ENCODE data around the gene SMR3B.
A peak's percentile ranks its signal among the peaks of the same experiment; 100 is the strongest.

SMR3B gene

GRCh38 chr4:70382691-70383181 is at the start of gene SMR3B:
Gene SMR3B, plus strand, starts transcription at chr4:70383131. Its CDS starts 1,380 bp downstream, at chr4:70384511.
- DNase-seq: no peak

DNA sequence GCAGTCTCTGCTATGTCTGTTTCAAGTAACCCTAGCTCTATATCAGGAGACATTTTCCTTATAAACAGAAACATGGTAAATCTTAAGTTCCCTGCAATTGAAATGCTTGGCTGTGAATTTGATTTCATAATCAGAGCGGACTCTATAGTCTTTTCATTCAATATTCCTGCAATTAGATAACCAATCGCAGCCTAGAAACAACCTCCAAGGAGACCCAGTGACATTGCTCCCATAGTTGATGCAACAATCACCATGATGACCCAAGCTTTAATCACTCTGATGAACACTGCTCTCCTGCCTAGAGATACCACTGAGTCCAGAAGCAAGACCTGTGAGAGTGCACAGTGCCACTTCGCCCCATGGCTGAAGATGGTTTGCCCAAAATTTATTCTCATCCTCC is 48.2 kb upstream of the SMR3B start, which contains the start of gene CABS1:
Gene CABS1 (plus strand): TSS at position 301 of the 400 bp plus-strand sequence. CDS start 59 bp downstream, at position 360.
- no peak for DNase-seq

DNA sequence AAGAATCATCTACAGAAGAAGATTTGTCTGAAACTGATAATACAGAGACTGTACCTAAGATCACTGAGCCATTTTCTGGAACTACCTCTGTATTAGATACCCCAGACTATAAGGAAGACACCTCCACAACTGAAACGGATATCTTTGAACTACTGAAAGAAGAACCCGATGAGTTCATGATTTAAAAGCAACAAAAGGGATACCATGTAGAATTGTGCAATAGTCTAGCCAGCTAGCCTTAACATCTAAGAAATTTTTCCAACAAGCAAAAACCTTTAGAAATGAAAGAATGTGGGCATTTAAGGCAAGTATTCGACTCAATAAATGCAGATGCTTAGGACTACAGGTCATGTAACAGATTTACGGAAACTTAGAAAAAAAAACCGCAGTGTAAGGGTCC is 46.9 kb upstream of the SMR3B start:
- DNase-seq: no peak

DNA sequence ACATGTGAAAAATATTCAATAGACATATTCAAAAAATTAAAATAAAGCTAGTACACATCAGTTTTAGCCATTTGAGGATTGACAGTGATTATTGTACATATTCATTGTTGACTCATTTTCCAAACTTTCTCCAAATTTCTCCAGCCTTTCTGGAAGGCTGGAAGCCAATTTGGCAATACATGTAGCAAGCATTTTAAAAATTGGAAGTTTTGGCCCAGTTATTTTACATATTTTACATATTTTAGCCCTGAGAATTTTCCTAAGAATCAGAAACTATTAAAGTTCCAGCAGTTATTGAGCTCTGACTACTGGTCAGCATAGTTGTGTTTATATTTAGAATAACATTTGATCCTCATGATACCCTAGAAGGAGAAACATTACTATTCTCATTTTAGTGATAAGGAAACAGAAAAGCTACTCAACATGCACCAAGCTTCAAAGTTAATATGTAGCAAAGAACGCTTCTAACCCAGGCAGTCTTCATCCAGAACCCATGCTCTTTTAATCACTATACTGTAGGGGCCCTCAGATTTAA is 45.0 kb upstream of the SMR3B start:
- DNase-seq: no peak

- no peak for DNase-seq
These were observed 26.7 kb upstream of the SMR3B start for GRCh38 chr4:70356185-70356584.

DNA sequence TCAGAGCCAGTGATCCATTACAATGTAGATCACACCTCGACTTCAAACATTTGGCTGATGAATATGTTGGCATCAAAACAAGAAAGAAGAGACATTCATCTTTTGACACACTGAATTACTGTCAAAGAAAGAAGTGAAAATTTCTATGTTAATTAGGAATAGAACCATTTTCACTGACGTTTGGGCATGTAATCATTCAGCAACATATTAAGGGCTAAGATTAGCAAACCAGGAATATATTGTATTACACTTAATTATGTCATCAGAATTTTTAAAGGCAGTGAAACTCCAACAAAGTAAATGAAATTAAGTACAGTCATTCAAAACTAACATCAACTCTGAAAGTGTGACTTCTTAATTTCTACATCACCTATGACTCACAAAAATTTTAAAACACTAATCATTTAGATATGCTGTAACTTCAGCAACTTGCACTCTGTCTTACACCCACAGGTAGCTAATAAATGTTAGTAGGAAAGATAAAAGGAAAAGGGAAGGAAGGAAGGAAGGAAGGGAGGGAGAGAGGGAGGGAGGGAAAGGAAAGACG is 23.7 kb upstream of the SMR3B start:
- DNase-seq: no peak

DNA sequence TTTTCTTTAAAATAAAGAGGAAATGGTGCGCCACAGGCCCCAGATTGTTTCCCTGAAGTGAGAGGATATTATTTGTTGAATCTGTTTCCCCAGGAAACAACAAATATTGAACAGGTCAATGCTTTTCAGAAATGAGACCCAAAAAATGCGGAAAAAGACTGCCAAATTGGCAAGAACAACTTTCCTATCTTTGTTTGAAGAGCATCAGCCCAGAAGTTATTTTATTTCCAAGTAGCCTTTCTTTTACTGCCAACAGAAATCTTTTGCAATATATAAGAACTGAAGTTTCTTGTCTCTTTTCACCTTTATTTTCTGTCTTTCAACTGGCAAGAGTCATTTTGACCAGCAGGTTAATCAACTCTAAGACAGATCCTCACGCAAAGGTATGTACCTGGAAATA is 22.5 kb upstream of the SMR3B start, which contains the start of gene SMR3A:
Gene SMR3A (plus strand): TSS at position 301 of the 400 bp plus-strand sequence. CDS start 1,356 bp downstream, outside the sequence.
- DNase-seq: no peak

- DNase-seq: no peak
These were observed 18.9 kb upstream of the SMR3B start for GRCh38 chr4:70364002-70364401.

- peak; percentile 10 for DNase-seq
These were observed 17.5 kb upstream of the SMR3B start for GRCh38 chr4:70365479-70365878.

DNA sequence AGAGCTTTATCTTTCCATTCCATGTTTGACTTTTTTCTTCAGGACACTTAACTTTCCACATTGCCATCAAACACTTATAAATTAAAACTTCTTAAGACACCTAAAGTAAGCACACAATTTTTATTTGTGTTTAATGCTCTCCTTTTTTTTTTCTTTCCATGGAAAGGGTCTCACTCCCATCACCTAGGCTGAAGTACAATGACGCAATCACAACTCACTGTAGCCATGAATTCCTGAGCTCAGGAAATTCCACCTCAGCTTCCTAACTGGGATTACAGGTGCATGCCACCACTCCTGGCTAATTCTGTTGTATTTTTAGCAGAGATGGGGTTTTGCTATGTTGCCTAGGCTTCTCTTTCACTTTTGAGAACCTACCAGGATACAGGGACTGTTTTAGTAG is 15.1 kb upstream of the SMR3B start:
- no peak for DNase-seq

DNA sequence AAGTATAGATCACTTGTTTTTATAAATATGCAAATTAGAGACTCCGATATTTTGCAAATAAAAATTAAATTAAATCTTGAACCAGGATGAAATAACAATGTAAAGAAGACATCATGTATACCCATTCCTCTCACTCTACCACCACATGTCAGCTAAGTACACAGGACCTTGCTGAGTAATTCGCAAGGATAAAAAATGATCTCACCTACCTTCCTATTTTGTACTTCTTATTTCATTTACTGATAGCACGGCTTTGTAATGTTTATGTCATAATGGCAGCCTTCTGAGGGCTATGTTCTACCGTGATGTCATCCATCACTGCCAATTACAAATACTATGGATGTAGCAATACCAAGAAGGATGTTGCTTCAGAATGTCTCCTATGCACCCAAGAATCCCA is 10.9 kb upstream of the SMR3B start:
- no peak for DNase-seq

DNA sequence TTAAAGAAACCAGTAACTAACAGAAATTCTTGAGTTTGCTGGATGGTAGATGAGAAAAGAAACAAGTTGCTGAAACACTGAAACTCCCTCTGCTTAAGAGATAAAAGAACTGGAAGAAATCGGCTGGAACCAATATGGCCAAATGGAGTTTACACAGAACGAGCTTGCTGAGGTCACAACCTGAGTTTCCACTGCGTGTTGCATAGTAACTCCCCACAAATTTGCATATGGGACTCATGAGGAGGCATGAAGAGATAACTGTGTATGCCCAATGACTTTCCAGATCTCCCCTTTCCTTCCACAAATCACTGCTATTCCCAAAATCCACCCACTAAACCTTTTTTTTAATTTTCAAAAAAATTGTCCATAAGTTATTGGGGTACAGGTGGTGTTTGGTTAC is 10.2 kb upstream of the SMR3B start:
- no peak for DNase-seq

DNA sequence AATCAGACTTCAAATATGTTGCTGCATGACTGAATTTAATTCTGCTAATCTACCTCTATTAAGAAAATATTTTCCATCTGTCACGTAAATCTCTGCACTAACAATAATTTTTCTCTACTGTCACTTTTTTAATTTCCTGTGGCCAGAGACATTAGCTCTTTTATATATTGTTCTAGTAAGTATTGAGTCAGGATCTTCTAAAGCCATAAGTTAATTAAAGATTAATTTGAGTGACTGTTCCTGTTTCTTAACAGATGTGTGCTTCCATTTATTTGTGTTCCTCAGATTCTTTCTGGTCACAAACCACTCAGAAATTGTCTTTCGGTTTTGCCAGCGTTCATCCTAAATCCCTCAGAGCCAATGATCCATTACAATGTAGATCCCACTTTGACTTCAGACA is 2.4 kb upstream of the SMR3B start:
- DNase-seq: no peak

- no peak for DNase-seq
These were observed 9.3 kb downstream of the SMR3B start for GRCh38 chr4:70392057-70392776.

- DNase-seq: no peak
These were observed 14.6 kb downstream of the SMR3B start, which contains the start of gene OPRPN for GRCh38 chr4:70397580-70397979. Gene OPRPN, plus strand, starts transcription at chr4:70397940. Its CDS starts 1,346 bp downstream, at chr4:70399286.

GRCh38 chr4:70399319-70399718 is 16.4 kb downstream of the SMR3B start:
- DNase-seq: no peak

GRCh38 chr4:70402762-70403161 is 19.8 kb downstream of the SMR3B start:
- DNase-seq: no peak

DNA sequence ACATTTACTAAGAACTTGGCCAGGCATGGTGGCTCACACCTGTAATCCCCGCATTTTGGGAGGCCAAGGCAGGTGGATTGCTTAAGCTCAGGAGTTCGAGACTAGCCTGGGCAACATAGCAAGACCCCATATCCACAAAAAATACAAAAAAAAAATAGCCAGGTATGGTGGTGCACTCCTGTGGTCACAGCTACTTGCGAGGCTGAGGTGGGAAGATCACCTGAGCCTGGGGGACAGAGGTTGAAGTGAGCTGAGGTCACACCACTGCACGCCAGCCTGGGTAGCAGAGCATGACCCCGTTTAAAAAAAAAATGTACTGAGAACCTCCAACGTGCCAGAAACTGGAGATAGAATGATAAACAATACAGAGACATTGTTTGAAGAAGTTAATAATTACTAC is 22.8 kb downstream of the SMR3B start:
- no peak for DNase-seq

- DNase-seq: peak; percentile 61
These were observed 42.4 kb downstream of the SMR3B start for GRCh38 chr4:70425306-70425705.

GRCh38 chr4:70426789-70427188 is 43.9 kb downstream of the SMR3B start:
- DNase-seq: no peak

DNA sequence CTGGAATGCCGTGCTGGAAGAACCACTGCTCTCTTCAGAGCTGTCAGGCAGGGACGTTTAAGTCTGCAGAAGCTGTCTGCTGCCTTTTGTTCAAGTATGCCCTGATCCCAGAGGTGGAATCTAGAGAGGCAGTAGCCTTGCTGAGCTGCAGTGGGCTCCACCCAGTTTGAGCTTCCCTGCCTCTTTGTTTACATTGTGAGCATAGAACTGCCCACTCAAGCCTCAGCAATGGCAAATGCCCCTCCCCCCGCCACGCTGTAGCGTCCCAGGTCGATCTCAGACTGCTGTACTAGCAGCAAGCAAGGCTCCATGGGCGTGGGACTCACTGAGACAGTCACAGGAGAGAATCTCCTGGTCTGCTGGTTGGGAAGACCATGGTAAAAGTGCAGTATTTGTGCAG is 54.3 kb downstream of the SMR3B start:
- no peak for DNase-seq
